Measurements from ENCODE around the gene TAS1R1.

Gene TAS1R1

GRCh38 chr1:6614019-6614928 lies 59.2 kb downstream of the TAS1R1 start:
- DNase-seq = peak; percentile 63

DNA sequence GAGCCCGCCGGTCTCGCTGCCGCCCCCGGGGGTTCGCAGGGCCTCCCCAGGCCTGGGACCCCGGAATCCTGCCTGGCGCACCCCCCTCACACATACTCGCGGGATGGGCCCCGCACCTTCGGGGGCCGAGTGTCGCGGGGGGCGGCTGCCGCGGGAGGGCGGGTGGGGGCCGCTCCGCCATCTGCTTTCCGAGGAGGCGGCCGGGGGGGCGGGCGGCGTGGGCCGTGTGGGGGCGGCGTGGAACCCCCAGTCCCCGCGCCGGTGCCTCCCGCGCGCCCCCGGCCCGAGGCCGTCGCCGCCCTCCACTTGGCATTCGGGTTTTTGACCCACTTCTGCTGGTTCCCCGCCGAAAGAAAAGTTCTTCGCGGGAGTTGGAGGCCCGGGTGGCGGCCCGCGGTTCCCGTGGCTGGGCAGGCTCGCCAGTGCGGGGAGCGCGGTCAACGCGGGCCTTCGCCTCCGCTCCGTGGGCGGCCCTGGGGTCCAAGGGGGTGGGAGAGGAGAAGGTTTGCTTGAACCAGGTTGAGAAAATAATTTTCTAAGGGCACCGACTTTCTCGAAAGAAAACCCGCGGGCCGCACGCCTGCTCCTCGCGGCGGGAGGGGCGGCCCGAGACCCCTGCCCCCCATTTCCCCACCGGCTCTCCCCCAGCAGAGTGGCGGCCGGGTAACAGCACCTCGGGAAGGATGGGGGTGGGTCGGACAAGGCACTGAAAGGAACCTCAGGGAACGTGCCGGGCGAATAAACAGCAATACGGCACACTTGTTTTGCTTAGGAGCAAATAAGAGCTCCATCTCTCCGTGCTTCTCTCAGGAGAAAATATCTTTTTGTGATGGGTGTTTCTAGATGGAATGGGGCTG lies 60.0 kb downstream of the TAS1R1 start:
- no peak for DNase-seq

GRCh38 chr1:6619045-6619444 lies 63.9 kb downstream of the TAS1R1 start:
- DNase-seq = no peak

DNA sequence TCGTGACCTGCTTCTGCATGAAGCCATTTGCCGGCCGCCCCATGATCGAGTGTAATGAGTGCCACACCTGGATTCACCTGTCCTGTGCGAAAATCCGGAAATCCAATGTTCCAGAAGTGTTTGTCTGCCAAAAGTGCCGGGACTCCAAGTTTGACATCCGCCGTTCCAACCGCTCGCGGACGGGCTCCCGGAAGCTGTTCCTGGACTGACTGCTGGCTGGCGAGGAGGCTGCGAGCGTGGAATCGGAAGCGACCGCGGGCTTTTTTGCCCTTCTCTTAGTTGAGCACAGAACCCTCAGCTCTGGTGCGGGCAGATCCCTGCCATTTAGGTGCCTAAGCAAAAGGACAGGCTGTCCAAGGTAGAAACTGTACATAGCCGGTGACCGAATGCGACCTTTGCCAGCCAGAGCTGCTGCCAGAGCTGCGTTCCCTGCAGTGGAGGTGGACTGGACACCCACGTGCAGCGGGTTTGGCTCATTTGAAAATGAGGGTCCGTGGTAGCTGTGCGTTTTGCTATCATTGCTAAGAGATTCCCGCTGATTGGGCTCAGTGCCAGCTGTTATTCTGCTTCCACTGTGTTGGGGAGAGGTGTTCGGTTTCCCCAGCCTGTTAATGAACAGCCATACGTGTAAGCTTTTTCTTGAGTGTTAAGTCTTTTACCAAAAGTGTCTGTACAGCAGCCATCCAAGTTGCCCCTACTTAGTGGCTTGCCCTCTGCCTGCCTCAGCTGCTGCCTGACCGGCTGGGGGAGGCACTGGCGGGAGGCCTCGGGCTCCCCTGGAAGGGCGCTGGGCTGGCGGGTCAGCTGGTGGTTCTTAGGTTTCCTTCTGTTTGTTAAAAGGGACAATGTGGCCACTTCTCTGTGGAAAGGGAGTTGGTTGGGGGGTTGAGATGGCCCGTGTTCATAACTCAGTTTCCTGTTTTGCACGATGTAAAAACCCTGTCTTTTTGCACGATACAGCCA lies 66.6 kb downstream of the TAS1R1 start:
- DNase-seq = no peak

DNA sequence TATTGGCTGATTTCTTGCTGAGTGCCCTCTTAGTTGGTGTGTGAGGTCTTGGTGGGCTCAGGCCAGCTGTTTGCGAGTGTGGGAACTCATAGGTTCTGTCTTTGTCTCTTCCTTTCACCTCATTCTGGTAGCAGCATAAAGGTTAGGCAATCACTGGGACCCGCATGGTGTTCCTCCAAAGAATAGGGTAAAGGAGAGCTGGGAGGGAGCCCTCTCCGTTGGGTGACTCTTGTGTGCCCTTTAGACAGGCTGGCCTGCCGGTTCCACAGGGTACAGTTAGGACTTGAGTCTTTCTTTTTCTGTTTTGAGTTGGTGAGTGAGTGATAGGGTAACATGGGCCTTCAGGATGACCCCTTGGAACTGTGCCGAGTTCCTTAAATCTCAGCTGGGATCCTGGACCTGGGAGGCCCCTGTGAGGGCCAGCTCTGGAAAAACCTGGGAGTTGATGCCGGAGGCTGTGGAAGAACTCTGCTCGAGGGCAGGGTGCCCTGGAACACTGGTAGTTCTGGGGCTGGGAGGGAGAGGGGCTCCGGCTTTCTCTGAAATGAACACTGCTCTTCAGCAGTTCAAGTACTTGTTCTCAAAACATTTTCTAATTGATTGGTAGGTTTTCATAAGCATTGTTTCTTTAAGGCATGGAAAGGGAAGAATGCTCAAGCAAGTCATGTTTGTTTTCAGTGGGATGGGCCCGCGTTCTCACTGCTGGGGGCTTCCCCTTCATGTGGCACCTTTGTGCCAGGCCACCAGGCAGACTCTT lies 67.5 kb downstream of the TAS1R1 start:
- no peak for DNase-seq

- no peak for DNase-seq
Measured at GRCh38 chr1:6623269-6623965, 68.3 kb downstream of the TAS1R1 start.

GRCh38 chr1:6624710-6625583 lies 69.8 kb downstream of the TAS1R1 start, which contains the start of gene THAP3:
Gene THAP3 (plus strand): TSS chr1:6624868. CDS start chr1:6625219, 351 bp downstream.
- peak; percentile 92 for DNase-seq

DNA sequence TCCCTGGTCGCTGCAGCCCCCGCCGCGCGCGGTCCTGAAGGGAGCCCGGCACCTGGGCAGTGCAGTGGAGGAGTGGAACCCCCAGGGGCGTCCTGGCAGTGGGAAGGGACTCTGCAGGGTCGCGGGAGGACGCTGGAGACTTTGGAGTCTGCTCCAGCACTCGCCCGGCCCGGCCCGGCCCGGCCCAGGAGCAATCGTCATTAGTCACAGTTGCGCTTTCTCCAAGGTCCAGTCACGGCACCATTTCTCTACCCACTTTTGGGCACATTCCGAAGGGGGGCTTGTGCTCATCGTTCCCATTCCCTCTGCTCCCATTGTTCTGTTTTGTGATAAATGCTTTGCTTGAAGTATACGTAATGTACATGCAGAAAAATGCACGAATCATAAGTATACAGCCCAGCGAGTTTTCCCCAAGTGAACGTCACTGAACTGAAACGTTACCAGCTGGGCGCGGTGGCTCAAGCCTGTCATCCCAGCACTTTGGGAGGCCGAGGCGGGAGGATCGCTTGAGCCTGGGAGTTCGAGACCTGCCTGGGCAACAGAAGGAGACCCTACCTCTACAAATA lies 70.6 kb downstream of the TAS1R1 start:
- DNase-seq = peak; percentile 50

DNA sequence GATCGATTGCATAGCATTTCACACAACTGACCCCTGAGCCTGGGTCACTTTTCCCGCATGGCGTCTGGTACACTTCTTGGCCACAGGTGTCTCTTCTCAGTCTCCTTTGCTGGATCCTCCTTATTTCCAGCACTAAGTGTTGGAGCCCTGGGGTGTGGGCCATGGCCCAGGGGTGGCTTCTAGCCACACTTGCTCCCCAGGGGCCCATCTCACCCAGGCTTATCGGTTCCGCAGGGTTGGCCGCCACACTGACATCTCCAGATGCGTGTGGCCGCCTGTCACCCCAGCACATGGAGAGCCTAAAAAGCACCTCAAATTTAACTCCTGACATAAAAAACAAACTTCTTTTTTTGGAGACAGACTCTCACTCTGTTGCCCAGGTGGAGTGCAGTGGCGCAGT lies 71.9 kb downstream of the TAS1R1 start:
- DNase-seq = no peak

GRCh38 chr1:6627841-6628545 lies 72.9 kb downstream of the TAS1R1 start:
- no peak for DNase-seq

- no peak for DNase-seq
Measured at GRCh38 chr1:6628971-6629479, 73.9 kb downstream of the TAS1R1 start.

Data from hematopoietic multipotent progenitor cell treated with erythropoietin and hydrocortisone succinate and interleukin-3 and kit ligand, for 6 days (in vitro differentiated cells).